ENCODE data around the gene BBX.

DNA sequence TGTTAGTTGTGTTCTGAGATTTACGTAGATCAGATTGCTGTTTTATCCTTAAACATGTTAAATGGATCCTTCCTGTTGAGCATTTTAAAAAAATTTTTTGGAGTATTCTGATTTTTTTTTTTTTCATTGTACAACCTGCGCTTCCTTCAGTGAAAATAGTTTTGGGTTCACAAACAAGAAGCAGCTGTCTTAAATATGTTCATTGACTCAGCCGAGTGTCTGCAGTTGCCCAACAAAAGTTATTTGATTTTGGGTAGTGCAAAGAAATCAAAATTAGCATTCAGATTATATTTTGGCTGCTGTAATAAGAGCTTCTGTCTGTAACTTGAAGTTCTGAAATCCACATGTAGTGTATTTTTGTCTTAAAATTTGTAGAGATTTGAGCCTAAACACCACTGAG is 148.2 kb downstream of the BBX start:
- TF ChIP-seq CTCF (IDR thresholded peaks at IDR 0.05) (no peak), POLR2AphosphoS5 (IDR thresholded peaks at IDR 0.05; ENCODE audit: insufficient read depth in 1 of 2, low read depth in 1 of 2) (no peak)

Measured in vagina (tissue), 2 donors.